ENCODE measurements around the gene IPO4. TPM values are rescaled to one million over a fixed set of nuclear protein-coding genes. Genes with fewer than 3 reads are reported as not detected.

IPO4 gene
- total and polyA plus RNA-seq, 2 of the 13 experiments (the other 11 are each of a cell fraction or from before 2014, with no cell fraction given), result 39.0 to 179 TPM

DNA sequence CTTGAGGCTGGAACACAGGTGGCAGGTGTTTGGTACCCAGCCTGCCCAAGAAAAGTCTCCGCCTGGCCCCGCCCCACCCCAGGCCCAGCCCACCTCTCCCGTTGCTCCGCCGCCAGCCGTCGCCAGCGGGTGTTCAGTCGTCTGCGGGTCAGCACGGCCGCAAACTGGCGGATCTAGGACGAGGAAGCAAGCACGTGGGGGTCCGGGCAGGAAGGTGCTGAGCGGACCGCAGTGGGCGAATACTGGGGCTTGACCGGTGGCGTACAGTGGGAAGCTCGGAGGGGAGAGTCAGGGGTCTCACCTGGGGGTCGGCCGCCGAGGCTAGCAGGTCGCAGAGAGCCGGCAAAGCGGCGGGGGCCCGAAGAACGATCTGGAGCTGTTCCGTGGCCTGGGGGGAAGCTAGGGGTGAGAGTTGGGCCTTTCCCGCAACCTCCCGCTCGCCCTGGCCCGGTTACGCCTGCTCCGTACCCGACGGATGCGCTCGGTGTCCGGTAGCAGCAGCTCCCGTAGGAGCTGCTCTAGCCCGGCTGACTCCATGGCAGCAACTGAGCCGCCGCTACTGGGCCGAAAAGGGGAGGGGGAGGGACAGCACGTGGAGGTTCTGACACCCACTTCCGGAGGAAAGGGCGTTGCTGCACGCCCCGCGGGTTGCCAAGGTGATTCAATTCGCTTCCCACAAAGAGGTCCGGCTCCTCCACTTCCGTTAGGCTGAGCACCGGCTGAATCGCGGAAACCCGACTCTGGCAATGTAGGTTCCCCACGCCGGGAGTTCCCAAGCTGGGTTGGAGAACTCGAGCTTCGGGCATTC, at the start of gene IPO4 (continued):
- no peak for TF ChIP-seq GFI1 (CRISPR knock-in tag; IDR thresholded peaks at IDR 0.05; ENCODE audit: borderline replicate concordance)
- peak; percentile 100 for TF ChIP-seq ZNF747 (CRISPR knock-in tag; IDR thresholded peaks at IDR 0.05; ENCODE audit: borderline replicate concordance)
- TF ChIP-seq, protein P1, sequence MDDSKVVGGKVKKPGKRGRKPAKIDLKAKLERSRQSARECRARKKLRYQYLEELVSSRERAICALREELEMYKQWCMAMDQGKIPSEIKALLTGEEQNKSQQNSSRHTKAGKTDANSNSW (CRISPR knock-in tag; IDR thresholded peaks at IDR 0.05; ENCODE audit: borderline replicate concordance), result peak; percentile 98; the same call in 1 of the 2 replicates
- TF ChIP-seq, protein P2, sequence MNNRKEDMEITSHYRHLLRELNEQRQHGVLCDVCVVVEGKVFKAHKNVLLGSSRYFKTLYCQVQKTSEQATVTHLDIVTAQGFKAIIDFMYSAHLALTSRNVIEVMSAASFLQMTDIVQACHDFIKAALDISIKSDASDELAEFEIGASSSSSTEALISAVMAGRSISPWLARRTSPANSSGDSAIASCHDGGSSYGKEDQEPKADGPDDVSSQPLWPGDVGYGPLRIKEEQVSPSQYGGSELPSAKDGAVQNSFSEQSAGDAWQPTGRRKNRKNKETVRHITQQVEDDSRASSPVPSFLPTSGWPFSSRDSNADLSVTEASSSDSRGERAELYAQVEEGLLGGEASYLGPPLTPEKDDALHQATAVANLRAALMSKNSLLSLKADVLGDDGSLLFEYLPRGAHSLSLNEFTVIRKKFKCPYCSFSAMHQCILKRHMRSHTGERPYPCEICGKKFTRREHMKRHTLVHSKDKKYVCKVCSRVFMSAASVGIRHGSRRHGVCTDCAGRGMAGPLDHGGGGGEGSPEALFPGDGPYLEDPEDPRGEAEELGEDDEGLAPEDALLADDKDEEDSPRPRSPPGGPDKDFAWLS (CRISPR knock-in tag; IDR thresholded peaks at IDR 0.05; ENCODE audit: borderline replicate concordance), result peak; percentile 83
- TF ChIP-seq TAF15 (IDR thresholded peaks at IDR 0.05; ENCODE audit: low read depth, low read length, poor library complexity, severe bottlenecking), result peak; percentile 99
- peak; percentile 84 for TF ChIP-seq CEBPG (CRISPR knock-in tag; IDR thresholded peaks at IDR 0.05)
- TF ChIP-seq SRY (CRISPR knock-in tag; IDR thresholded peaks at IDR 0.05), result no peak
- peak; percentile 97 for TF ChIP-seq SP5 (CRISPR knock-in tag; IDR thresholded peaks at IDR 0.05; ENCODE audit: borderline replicate concordance, low read depth)
- peak; percentile 96 for TF ChIP-seq ISL2 (CRISPR knock-in tag; IDR thresholded peaks at IDR 0.05)
- TF ChIP-seq ZBTB38 (CRISPR knock-in tag; IDR thresholded peaks at IDR 0.05), result peak; percentile 92
- TF ChIP-seq HHEX (CRISPR knock-in tag; IDR thresholded peaks at IDR 0.05), result peak; percentile 82
- TF ChIP-seq ZSCAN20 (CRISPR knock-in tag; IDR thresholded peaks at IDR 0.05; ENCODE audit: borderline replicate concordance), result peak; percentile 96
- TF ChIP-seq ERF (CRISPR knock-in tag; IDR thresholded peaks at IDR 0.05), result peak; percentile 100
- TF ChIP-seq ZBTB7A (CRISPR knock-in tag; IDR thresholded peaks at IDR 0.05), result peak; percentile 83; the same call in 1 of the 2 replicates
- TF ChIP-seq, protein P3, sequence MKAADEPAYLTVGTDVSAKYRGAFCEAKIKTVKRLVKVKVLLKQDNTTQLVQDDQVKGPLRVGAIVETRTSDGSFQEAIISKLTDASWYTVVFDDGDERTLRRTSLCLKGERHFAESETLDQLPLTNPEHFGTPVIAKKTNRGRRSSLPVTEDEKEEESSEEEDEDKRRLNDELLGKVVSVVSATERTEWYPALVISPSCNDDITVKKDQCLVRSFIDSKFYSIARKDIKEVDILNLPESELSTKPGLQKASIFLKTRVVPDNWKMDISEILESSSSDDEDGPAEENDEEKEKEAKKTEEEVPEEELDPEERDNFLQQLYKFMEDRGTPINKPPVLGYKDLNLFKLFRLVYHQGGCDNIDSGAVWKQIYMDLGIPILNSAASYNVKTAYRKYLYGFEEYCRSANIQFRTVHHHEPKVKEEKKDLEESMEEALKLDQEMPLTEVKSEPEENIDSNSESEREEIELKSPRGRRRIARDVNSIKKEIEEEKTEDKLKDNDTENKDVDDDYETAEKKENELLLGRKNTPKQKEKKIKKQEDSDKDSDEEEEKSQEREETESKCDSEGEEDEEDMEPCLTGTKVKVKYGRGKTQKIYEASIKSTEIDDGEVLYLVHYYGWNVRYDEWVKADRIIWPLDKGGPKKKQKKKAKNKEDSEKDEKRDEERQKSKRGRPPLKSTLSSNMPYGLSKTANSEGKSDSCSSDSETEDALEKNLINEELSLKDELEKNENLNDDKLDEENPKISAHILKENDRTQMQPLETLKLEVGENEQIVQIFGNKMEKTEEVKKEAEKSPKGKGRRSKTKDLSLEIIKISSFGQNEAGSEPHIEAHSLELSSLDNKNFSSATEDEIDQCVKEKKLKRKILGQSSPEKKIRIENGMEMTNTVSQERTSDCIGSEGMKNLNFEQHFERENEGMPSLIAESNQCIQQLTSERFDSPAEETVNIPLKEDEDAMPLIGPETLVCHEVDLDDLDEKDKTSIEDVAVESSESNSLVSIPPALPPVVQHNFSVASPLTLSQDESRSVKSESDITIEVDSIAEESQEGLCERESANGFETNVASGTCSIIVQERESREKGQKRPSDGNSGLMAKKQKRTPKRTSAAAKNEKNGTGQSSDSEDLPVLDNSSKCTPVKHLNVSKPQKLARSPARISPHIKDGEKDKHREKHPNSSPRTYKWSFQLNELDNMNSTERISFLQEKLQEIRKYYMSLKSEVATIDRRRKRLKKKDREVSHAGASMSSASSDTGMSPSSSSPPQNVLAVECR (CRISPR knock-in tag; IDR thresholded peaks at IDR 0.05; ENCODE audit: borderline replicate concordance), result peak; percentile 100
- TF ChIP-seq ZNF556 (CRISPR knock-in tag; IDR thresholded peaks at IDR 0.05; ENCODE audit: borderline replicate concordance), result peak; percentile 100
- TF ChIP-seq SSRP1 (CRISPR knock-in tag; IDR thresholded peaks at IDR 0.05), result peak; percentile 76
- TF ChIP-seq PAWR (CRISPR knock-in tag; IDR thresholded peaks at IDR 0.05; ENCODE audit: borderline replicate concordance), result no peak
- peak; percentile 99 for TF ChIP-seq ZSCAN31 (CRISPR knock-in tag; IDR thresholded peaks at IDR 0.05; ENCODE audit: low read depth)
- TF ChIP-seq FOSL1 (CRISPR knock-in tag; IDR thresholded peaks at IDR 0.05; ENCODE audit: borderline replicate concordance), result peak; percentile 59; the same call in 1 of the 2 replicates
- TF ChIP-seq TARDBP (CRISPR knock-in tag; IDR thresholded peaks at IDR 0.05), result peak; percentile 100
- peak; percentile 97 for TF ChIP-seq TAF1 (CRISPR knock-in tag; IDR thresholded peaks at IDR 0.05)
- TF ChIP-seq RORA (CRISPR knock-in tag; IDR thresholded peaks at IDR 0.05), result no peak
- no peak for TF ChIP-seq MBD4 (IDR thresholded peaks at IDR 0.05; ENCODE audit: borderline replicate concordance, low read length)
- peak; percentile 100 for TF ChIP-seq ZNF772 (CRISPR knock-in tag; IDR thresholded peaks at IDR 0.05)
- peak; percentile 97 for TF ChIP-seq AGO1 (IDR thresholded peaks at IDR 0.05; ENCODE audit: low read depth, low read length, poor library complexity, severe bottlenecking)

Measured in HepG2 (cell line).